ENCODE measurements around the gene ALAD.
"Not testable (repeated sequence)": the region's sequence is repeated elsewhere in the genome, so short reads cannot be mapped to it uniquely, and the experiment has no call there.

Gene ALAD

GRCh38 chr9:113401027-113401792 is at the start of gene ALAD:
Gene ALAD (minus strand): TSS chr9:113401284. CDS start chr9:113393559, 7,725 bp downstream.
- no peak for TF ChIP-seq Cebpa-rat (IDR thresholded peaks at IDR 0.05)
- Histone ChIP-seq H4K20me1 (peaks cover 0 to 17% (median 0%) of the 10 kb centered on the region in 11 experiments; a peak in 6 of 22 replicates), H3K36me3 (peaks cover 0 to 12% (median 2%) of the 10 kb centered on the region in 11 experiments; a peak in 8 of 22 replicates), H3K27ac (peak within 1 kb of the TSS in 10 of 11 experiments; percentile 31 to 84 (median 56); a peak in 18 of 22 replicates), H3K9ac (peak within 1 kb of the TSS; percentile 64 to 83 (median 80)), H3K9me3 (replicated peaks in 1 of 11) (no peaks in the 10 kb centered on the region), H3K4me3 (peak within 1 kb of the TSS; percentile 76 to 91 (median 86)), H3K4me1 (peaks cover 52 to 91% (median 72%) of the 10 kb centered on the region in 10 experiments), H3K27me3 (no peaks in the 10 kb centered on the region), H3K4me2 (peak within 1 kb of the TSS; percentile 76 to 95 (median 86))

- Histone ChIP-seq H3K27me3 (no peaks in the 10 kb centered on the region), H3K27ac (no peak overlapping the region), H3K4me2 (peak overlapping the region in 9 of 11 experiments; percentile 1 to 44 (median 17); a peak in 8 of 22 replicates), H4K20me1 (no peaks in the 10 kb centered on the region), H3K4me3 (no peak overlapping the region), H3K9me3 (replicated peaks in 1 of 11) (no peaks in the 10 kb centered on the region), H3K9ac (no peak overlapping the region), H3K4me1 (peaks cover 12 to 34% (median 24%) of the 10 kb centered on the region in 10 experiments; a peak in 18 of 20 replicates), H3K36me3 (no peaks in the 10 kb centered on the region)
- TF ChIP-seq Cebpa-rat (IDR thresholded peaks at IDR 0.05): no peak
Measured at GRCh38 chr9:113449376-113449775, 48.3 kb upstream of the ALAD start.

- no peaks in the 10 kb centered on the region for H3K27me3 ChIP-seq
- peaks cover 9 to 36% (median 24%) of the 10 kb centered on the region in 10 experiments; a peak in 18 of 20 replicates for H3K4me1 ChIP-seq
- H3K4me2 ChIP-seq: peak overlapping the region in 2 of 11 experiments; percentile 23 to 25; a peak in 4 of 22 replicates
- peak overlapping the region in 2 of 11 experiments; percentile 20 to 29; a peak in 1 of 22 replicates for H3K9ac ChIP-seq
- no peaks in the 10 kb centered on the region for H3K36me3 ChIP-seq
- H3K27ac ChIP-seq: no peak overlapping the region
- H4K20me1 ChIP-seq: no peaks in the 10 kb centered on the region
- no peak overlapping the region for H3K4me3 ChIP-seq
- no peaks in the 10 kb centered on the region for H3K9me3 ChIP-seq (replicated peaks in 1 of 11)
- no peak for TF ChIP-seq Cebpa-rat (IDR thresholded peaks at IDR 0.05)
Measured at GRCh38 chr9:113446323-113446740, 45.2 kb upstream of the ALAD start.

- Histone ChIP-seq H3K9me3 (replicated peaks in 1 of 11) (no peaks in the 10 kb centered on the region), H3K27ac (peak overlapping the region in 1 of 11 experiments; percentile 0; a peak in 3 of 22 replicates), H4K20me1 (no peaks in the 10 kb centered on the region), H3K4me1 (peaks cover 9 to 36% (median 24%) of the 10 kb centered on the region in 10 experiments; a peak in 18 of 20 replicates), H3K27me3 (no peaks in the 10 kb centered on the region), H3K4me2 (peak overlapping the region in 6 of 11 experiments; percentile 3 to 59 (median 22); a peak in 7 of 22 replicates), H3K4me3 (no peak overlapping the region), H3K9ac (0 out of 22 replicates have a peak overlapping the region, but pooled peaks of 1 of the 11 experiments have one; percentile 1), H3K36me3 (no peaks in the 10 kb centered on the region)
- no peak for TF ChIP-seq Cebpa-rat (IDR thresholded peaks at IDR 0.05)
Measured at GRCh38 chr9:113444736-113445135, 43.7 kb upstream of the ALAD start.

- not testable (repeated sequence) for H3K9me3 ChIP-seq (replicated peaks in 1 of 11); H3K27ac ChIP-seq; H3K4me3 ChIP-seq; H3K4me2 ChIP-seq; H4K20me1 ChIP-seq; H3K4me1 ChIP-seq; H3K9ac ChIP-seq; H3K27me3 ChIP-seq; H3K36me3 ChIP-seq
Measured at GRCh38 chr9:113437716-113438115, 36.6 kb upstream of the ALAD start.

GRCh38 chr9:113436728-113437515 is 35.8 kb upstream of the ALAD start:
- Histone ChIP-seq H3K9me3 (replicated peaks in 1 of 11) (no peaks in the 10 kb centered on the region), H3K4me1 (0 out of 20 replicates have a peak, but pooled peaks cover 0 to 3% (median 0%) of the 10 kb centered on the region in 10 experiments), H3K9ac (no peak overlapping the region), H4K20me1 (no peaks in the 10 kb centered on the region), H3K4me2 (no peak overlapping the region), H3K4me3 (no peak overlapping the region), H3K36me3 (no peaks in the 10 kb centered on the region), H3K27me3 (no peaks in the 10 kb centered on the region), H3K27ac (no peak overlapping the region)
- TF ChIP-seq Cebpa-rat (IDR thresholded peaks at IDR 0.05): no peak

GRCh38 chr9:113431191-113431590 is 30.1 kb upstream of the ALAD start:
- no peaks in the 10 kb centered on the region for H3K27me3 ChIP-seq
- no peak for TF ChIP-seq Cebpa-rat (IDR thresholded peaks at IDR 0.05)
- H3K9me3 ChIP-seq (replicated peaks in 1 of 11): no peaks in the 10 kb centered on the region
- no peak overlapping the region for H3K4me2 ChIP-seq
- no peak overlapping the region for H3K27ac ChIP-seq
- H3K36me3 ChIP-seq: no peaks in the 10 kb centered on the region
- H4K20me1 ChIP-seq: no peaks in the 10 kb centered on the region
- no peak overlapping the region for H3K4me3 ChIP-seq
- peaks cover 0 to 10% (median 0%) of the 10 kb centered on the region in 10 experiments; a peak in 6 of 20 replicates for H3K4me1 ChIP-seq
- no peak overlapping the region for H3K9ac ChIP-seq

- Histone ChIP-seq H3K36me3 (no peaks in the 10 kb centered on the region), H3K4me1 (peaks cover 0 to 10% (median 0%) of the 10 kb centered on the region in 10 experiments; a peak in 7 of 20 replicates), H3K9ac (no peak overlapping the region), H4K20me1 (no peaks in the 10 kb centered on the region), H3K9me3 (replicated peaks in 1 of 11) (no peaks in the 10 kb centered on the region), H3K27me3 (no peaks in the 10 kb centered on the region), H3K4me2 (peak overlapping the region in 3 of 11 experiments; percentile 4 to 39 (median 34); a peak in 4 of 22 replicates), H3K4me3 (no peak overlapping the region), H3K27ac (no peak overlapping the region)
- no peak for TF ChIP-seq Cebpa-rat (IDR thresholded peaks at IDR 0.05)
Measured at GRCh38 chr9:113428062-113428615, 27.1 kb upstream of the ALAD start.
